Astrocyte (in vitro differentiated cells and primary cell): Measurements from ENCODE around the gene TRANK1.

Source experiments
- CTCF ChIP-seq: IDR thresholded peaks from 2 replicates; pipeline ENCODE4 v1.5.1; 2011; ENCODE audit warnings: low read depth, mild to moderate bottlenecking, inconsistent platforms, low read length, moderate library complexity; ENCODE audit not compliant: insufficient read depth
- EZH2 ChIP-seq: IDR thresholded peaks from 2 replicates; pipeline ENCODE4 v1.6.1; 2012; ENCODE audit warnings: mild to moderate bottlenecking, low read length, inconsistent platforms; ENCODE audit not compliant: insufficient read depth

DNA sequence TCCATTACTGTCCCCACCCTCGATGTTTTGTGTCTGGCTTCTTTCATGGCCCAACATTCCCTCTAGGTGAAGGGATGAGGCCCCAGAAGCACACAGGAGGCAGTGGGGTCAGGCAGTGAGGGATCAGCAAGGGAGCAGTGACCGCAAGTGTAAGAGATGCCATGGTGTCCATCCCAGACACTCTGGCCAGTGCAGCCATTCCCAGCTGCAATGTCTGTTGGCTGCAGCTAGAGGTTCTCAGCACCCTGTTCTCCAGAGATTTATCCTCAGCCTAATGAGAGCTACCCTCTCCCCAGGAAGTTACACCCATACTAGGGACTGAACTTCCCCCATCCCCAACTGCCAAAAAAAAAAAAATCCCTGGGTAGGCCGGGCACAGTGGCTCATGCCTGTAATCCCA lies 40.2 kb downstream of the TRANK1 start:
- TF ChIP-seq CTCF (no peak), EZH2 (no peak)
